Fibroblast of villous mesenchyme (primary cell): ENCODE results near the gene DCAF17. TPM values are rescaled to one million over a fixed set of nuclear protein-coding genes. Genes with fewer than 3 reads are reported as not detected.

ENCODE experiments used
- DNase-seq: peaks from one replicate; pipeline ENCODE4 v3.0.0-alpha.2; 2010; ENCODE audit warnings: low read depth
- H3K4me3 ChIP-seq: 2 replicates; pipeline ENCODE4 v1.5.1; 2011; ENCODE audit warnings: low read depth, mild to moderate bottlenecking, low read length
- CTCF ChIP-seq: IDR thresholded peaks from 2 replicates; pipeline ENCODE4 v1.5.1; 2012; ENCODE audit warnings: low read depth, mild to moderate bottlenecking, low read length; ENCODE audit not compliant: insufficient read depth
- total RNA-seq: library from RNA; depleted of rRNA; stranded (reverse); fragments of >200 nt; gene quantifications from 2 replicates; pipeline ENCODE4 v1.2.3, GENCODE V29; 2012

DCAF17 gene
- total RNA-seq: 24.2 and 29.4 TPM in 2 replicates

- TF ChIP-seq CTCF: peak; percentile 21
- peak within 1 kb of the TSS; percentile 85 for H3K4me3 ChIP-seq
- DNase-seq: peak; percentile 95
Measured at GRCh38 chr2:171434013-171434989, at the start of gene DCAF17. Gene DCAF17 (plus strand): TSS chr2:171434226. CDS start chr2:171434578, 352 bp downstream.

- no peak overlapping the region for H3K4me3 ChIP-seq
- no peak for TF ChIP-seq CTCF
- DNase-seq: no peak
Measured at GRCh38 chr2:171386627-171387026, 47.4 kb upstream of the DCAF17 start.

- TF ChIP-seq CTCF: no peak
- no peak overlapping the region for H3K4me3 ChIP-seq
- no peak for DNase-seq
Measured at GRCh38 chr2:171387052-171387451, 47.0 kb upstream of the DCAF17 start.

- no peak for DNase-seq
- H3K4me3 ChIP-seq: no peak overlapping the region
- no peak for TF ChIP-seq CTCF
Measured at GRCh38 chr2:171389325-171389724, 44.7 kb upstream of the DCAF17 start.

- no peak for TF ChIP-seq CTCF
- DNase-seq: no peak
- no peak overlapping the region for H3K4me3 ChIP-seq
Measured at GRCh38 chr2:171389780-171390179, 44.2 kb upstream of the DCAF17 start.

- no peak for TF ChIP-seq CTCF
- DNase-seq: peak; percentile 37
- H3K4me3 ChIP-seq: no peak overlapping the region
Measured at GRCh38 chr2:171390941-171391516, 43.0 kb upstream of the DCAF17 start.
